HCT116 (cell line): ENCODE data around the gene OXCT1. TPM values are rescaled to one million over a fixed set of nuclear protein-coding genes. Genes with fewer than 3 reads are reported as not detected.

ENCODE experiments used
- ATAC-seq: fragments of 200-7000 bp; cut with Tn5 transposase; 2 replicates; pipeline ENCODE4 v1.9.1; 2020; ENCODE audit warnings: mild to moderate bottlenecking, moderate library complexity
- BruUV-seq: library from RNA; stranded (reverse); fragments of 400-500 nt; replicated peaks from 2 replicates; lab custom pipeline; 2021; lab: Mats Ljungman, UMichigan
- CTCF ChIA-PET: fragments of 300-600 bp; sonication (Branson Sonifier 250); formaldehyde crosslinking; loops from one replicate; lab custom pipeline; 2021; ENCODE audit warnings: antibody characterized with exemption; lab: Charles Lee
- POLR2A ChIA-PET: fragments of 300-600, 350-600 bp; sonication (Branson Sonifier 250); formaldehyde crosslinking; loops from one replicate; lab custom pipeline; 2021; ENCODE audit warnings: antibody characterized with exemption; lab: Charles Lee
- RAD21 ChIA-PET, 2 experiments: fragments of 300-600 bp; sonication (Branson Sonifier 250); formaldehyde crosslinking; loops; one replicate each; lab custom pipeline; 2023; ENCODE audit warnings: low total read pairs in 2 of 2; ENCODE audit not compliant: uncharacterized antibody in 2 of 2, unreplicated experiment in 2 of 2, low non-redundant PET in 1 of 2; lab: Charles Lee
- DNase-seq: peaks from one replicate; pipeline ENCODE4 v3.0.0-alpha.2; 2010; ENCODE audit warnings: low read depth, low spot score
- H2AFZ ChIP-seq: fragments of 200-600 bp; shearing (Covaris generic), sonication (generic); 2 replicates; pipeline ENCODE4 v1.6.1; 2017; ENCODE audit warnings: low read depth, mixed run types, mixed read lengths, antibody characterized with exemption, low read length; ENCODE audit not compliant: poor library complexity, severe bottlenecking
- H3K27ac ChIP-seq: 2 replicates; pipeline ENCODE4 v1.5.1; 2012; ENCODE audit warnings: low read depth, low read length
- H3K27me3 ChIP-seq: fragments of 200-600 bp; sonication (generic); 2 replicates; pipeline ENCODE4 v1.6.1; 2016; ENCODE audit warnings: mixed run types, low read length, mixed read lengths; ENCODE audit not compliant: insufficient read depth
- H3K36me3 ChIP-seq, 2 experiments: fragments of 200-500 bp in 1 of 2; fragments of 200-600 bp in 1 of 2; sonication (Bioruptor generic) in 1 of 2; sonication (generic) in 1 of 2; 2 replicates each; pipeline versions ENCODE4 v1.5.1 to v1.6.1; 2014 to 2016; ENCODE audit warnings: low read length in 2 of 2, inconsistent platforms in 1 of 2, mixed read lengths in 1 of 2, mixed run types in 1 of 2; ENCODE audit not compliant: insufficient read depth in 2 of 2, control insufficient read depth in 1 of 2
- H3K4me1 ChIP-seq, 2 experiments: fragments of 200-600 bp in 1 of 2; sonication (generic) in 1 of 2; 2 replicates each; pipeline versions ENCODE4 v1.5.1 to v1.6.1; 2012 to 2017; ENCODE audit warnings: low read length in 2 of 2, inconsistent platforms in 1 of 2, mild to moderate bottlenecking in 1 of 2, mixed read lengths in 1 of 2, mixed run types in 1 of 2, moderate library complexity in 1 of 2; ENCODE audit not compliant: insufficient read depth in 2 of 2, control insufficient read depth in 1 of 2
- H3K4me2 ChIP-seq: fragments of 200-600 bp; sonication (generic); 2 replicates; pipeline ENCODE4 v1.6.1; 2017; ENCODE audit warnings: mixed run types, low read length, mixed read lengths
- H3K4me3 ChIP-seq, 2 experiments: fragments of 200-600 bp in 1 of 2; sonication (generic) in 1 of 2; replicated peaks in 1 of 2; 2 replicates each; pipeline ENCODE4 v1.5.1; 2011 to 2016; ENCODE audit warnings: low read length in 2 of 2, control low read depth in 1 of 2, low read depth in 1 of 2, mild to moderate bottlenecking in 1 of 2, mixed read lengths in 1 of 2, mixed run types in 1 of 2
- H3K79me2 ChIP-seq: fragments of 200-600 bp; sonication (generic); 2 replicates; pipeline ENCODE4 v1.6.1; 2017; ENCODE audit warnings: mild to moderate bottlenecking, mixed run types, low read length, moderate library complexity, mixed read lengths; ENCODE audit not compliant: insufficient read depth
- H3K9ac ChIP-seq: fragments of 200-600 bp; sonication (generic); 2 replicates; pipeline ENCODE4 v1.6.1; 2016; ENCODE audit warnings: low read length, mixed read lengths
- H3K9me2 ChIP-seq: fragments of 200-600 bp; sonication (generic), shearing (Covaris generic); 2 replicates; pipeline ENCODE4 v1.6.1; 2017; ENCODE audit warnings: mixed run types, mild to moderate bottlenecking, moderate library complexity; ENCODE audit not compliant: insufficient read depth
- H3K9me3 ChIP-seq, 2 experiments: fragments of 200-500 bp in 1 of 2; fragments of 200-600 bp in 1 of 2; sonication (Bioruptor generic) in 1 of 2; sonication (generic) in 1 of 2; 2 replicates each; pipeline ENCODE4 v1.6.1; 2014 to 2017; ENCODE audit warnings: low read length in 2 of 2, mixed read lengths in 2 of 2, inconsistent platforms in 1 of 2, low read depth in 1 of 2, mild to moderate bottlenecking in 1 of 2, mixed run types in 1 of 2, moderate library complexity in 1 of 2; ENCODE audit not compliant: control insufficient read depth in 1 of 2, insufficient read depth in 1 of 2
- H4K20me1 ChIP-seq: fragments of 200-600 bp; sonication (generic), shearing (Covaris generic); 2 replicates; pipeline ENCODE4 v1.6.1; 2017; ENCODE audit warnings: mixed run types, mild to moderate bottlenecking, moderate library complexity; ENCODE audit not compliant: insufficient read depth
- CTCF ChIP-seq, 3 experiments: fragments of 200-600 bp in 1 of 3; sonication (generic) in 1 of 3; IDR thresholded peaks in 2 of 3; conservative IDR thresholded peaks in 1 of 3; 2 replicates each; pipeline ENCODE4 v1.5.1; 2012 to 2017; ENCODE audit warnings: low read depth in 2 of 3, low read length in 2 of 3, antibody characterized with exemption in 1 of 3, borderline replicate concordance in 1 of 3, control low read depth in 1 of 3, mild to moderate bottlenecking in 1 of 3, mixed read lengths in 1 of 3, mixed run types in 1 of 3, moderate library complexity in 1 of 3; ENCODE audit not compliant: insufficient read depth in 1 of 3
- EGR1 ChIP-seq: IDR thresholded peaks from 2 replicates; pipeline ENCODE4 v1.6.1; 2012; ENCODE audit warnings: low read depth
- EZH2 ChIP-seq: fragments of 200-600 bp; sonication (generic); IDR thresholded peaks from 2 replicates; pipeline ENCODE4 v1.6.1; 2017; ENCODE audit warnings: antibody characterized with exemption, mixed run types
- EZH2phosphoT487 ChIP-seq: fragments of 200-600 bp; IDR thresholded peaks from 2 replicates; pipeline ENCODE4 v1.6.1; 2018; ENCODE audit warnings: antibody characterized with exemption, borderline replicate concordance
- MAX ChIP-seq: IDR thresholded peaks from 2 replicates; pipeline ENCODE4 v1.6.1; 2012
- POLR2A ChIP-seq: IDR thresholded peaks from 2 replicates; pipeline ENCODE4 v1.7.0; 2011; ENCODE audit warnings: borderline replicate concordance; ENCODE audit not compliant: insufficient read depth, insufficient read length; ENCODE audit errors: extremely low read depth
- RAD21 ChIP-seq: IDR thresholded peaks from 2 replicates; pipeline ENCODE4 v1.6.1; 2012; ENCODE audit warnings: low read depth, mild to moderate bottlenecking
- SIN3A ChIP-seq: IDR thresholded peaks from 2 replicates; pipeline ENCODE4 v1.6.1; 2012; ENCODE audit warnings: low read depth
- SP1 ChIP-seq: IDR thresholded peaks from 2 replicates; pipeline ENCODE4 v1.6.1; 2012; ENCODE audit warnings: low read depth
- SRF ChIP-seq: IDR thresholded peaks from 2 replicates; pipeline ENCODE4 v1.6.1; 2012; ENCODE audit warnings: low read depth
- ZBTB33 ChIP-seq: IDR thresholded peaks from 2 replicates; pipeline ENCODE4 v1.6.1; 2011; ENCODE audit warnings: mild to moderate bottlenecking, low read length, moderate library complexity; ENCODE audit not compliant: insufficient replicate concordance; ENCODE audit errors: extremely low read depth
- ZFX ChIP-seq: fragments of 450-650 bp; IDR thresholded peaks from 2 replicates; pipeline ENCODE4 v1.6.1; 2017
- intact Hi-C: fragments of 100-400 bp; cut with micrococcal nuclease; formaldehyde crosslinking; loops from 2 replicates; pipeline ENCODE4 v1.10.0; 2022
- total RNA-seq: library from RNA; stranded (reverse); gene quantifications from one replicate; pipeline ENCODE4 v1.2.1, GENCODE V29; 2021; ENCODE audit not compliant: unreplicated experiment

OXCT1 gene
- total RNA-seq, 1 experiment from 2014 or later, result 28.1 TPM

- intact Hi-C loops, result no loop called here
- ATAC-seq (no peak), DNase-seq (no peak)
- Histone ChIP-seq H3K9me3 (no peaks in the 10 kb centered on the region), H3K4me3 (no peak overlapping the region), H4K20me1 (no peaks in the 10 kb centered on the region), H3K4me2 (no peak overlapping the region), H3K4me1 (no peaks in the 10 kb centered on the region), H3K9ac (no peak overlapping the region), H3K9me2 (no peaks in the 10 kb centered on the region; the same call in 1 of the 2 replicates), H2AFZ (no peak overlapping the region), H3K27me3 (peaks cover 9% of the 10 kb centered on the region; the same call in 1 of the 2 replicates), H3K27ac (no peak overlapping the region), H3K36me3 (no peaks in the 10 kb centered on the region), H3K79me2 (no peaks in the 10 kb centered on the region)
- RAD21 ChIA-PET, result no interaction called here
- TF ChIP-seq CTCF (IDR thresholded peaks at IDR 0.05 in 2 of 3, conservative IDR thresholded peaks at IDR 0.05 in 1 of 3; ENCODE audit: borderline replicate concordance in 1 of 3, insufficient read depth in 1 of 3, low read depth in 2 of 3, low read length in 2 of 3) (no peak), SP1 (no peak), EZH2phosphoT487 (no peak), RAD21 (no peak), EGR1 (no peak), EZH2 (no peak), SRF (no peak), ZFX (no peak), MAX (no peak), ZBTB33 (no peak), SIN3A (no peak), POLR2A (no peak)
- CTCF ChIA-PET, result no interaction called here
- POLR2A ChIA-PET, result no interaction called here
- BruUV-seq, result no TSS peak
Measured at GRCh38 chr5:41892031-41892430, 21.8 kb upstream of the OXCT1 start.
